Left renal cortex interstitium (tissue), 4 donors: ENCODE results near the gene CMTM3. TPM values are rescaled to one million over a fixed set of nuclear protein-coding genes. Genes with fewer than 3 reads are reported as not detected.
"Not testable (repeated sequence)": the region's sequence is repeated elsewhere in the genome, so short reads cannot be mapped to it uniquely, and the experiment has no call there.

Experiments used
- DNase-seq, 4 donors: peaks; one replicate each; pipeline ENCODE4 v3.0.0-alpha.2; 2013; ENCODE audit warnings: low read depth in 4 of 4, low spot score in 2 of 4, missing footprints in 1 of 4
- polyA plus RNA-seq, 4 donors: library from polyadenylated mRNA; unstranded; fragments of 120-200 nt; gene quantifications; one replicate each; pipeline ENCODE4 v1.2.1, GENCODE V29; 2013; ENCODE audit not compliant: insufficient read length in 4 of 4

The CMTM3 gene
- polyA plus RNA-seq, 4 donors = 59.5 to 91.3 (median 67.1) TPM

- DNase-seq = no peak
Observed at GRCh38 chr16:66581246-66581952, 23.1 kb upstream of the CMTM3 start.

GRCh38 chr16:66585481-66586239, 18.8 kb upstream of the CMTM3 start:
- DNase-seq = no peak

GRCh38 chr16:66587881-66588600, 16.5 kb upstream of the CMTM3 start:
- no peak for DNase-seq

DNA sequence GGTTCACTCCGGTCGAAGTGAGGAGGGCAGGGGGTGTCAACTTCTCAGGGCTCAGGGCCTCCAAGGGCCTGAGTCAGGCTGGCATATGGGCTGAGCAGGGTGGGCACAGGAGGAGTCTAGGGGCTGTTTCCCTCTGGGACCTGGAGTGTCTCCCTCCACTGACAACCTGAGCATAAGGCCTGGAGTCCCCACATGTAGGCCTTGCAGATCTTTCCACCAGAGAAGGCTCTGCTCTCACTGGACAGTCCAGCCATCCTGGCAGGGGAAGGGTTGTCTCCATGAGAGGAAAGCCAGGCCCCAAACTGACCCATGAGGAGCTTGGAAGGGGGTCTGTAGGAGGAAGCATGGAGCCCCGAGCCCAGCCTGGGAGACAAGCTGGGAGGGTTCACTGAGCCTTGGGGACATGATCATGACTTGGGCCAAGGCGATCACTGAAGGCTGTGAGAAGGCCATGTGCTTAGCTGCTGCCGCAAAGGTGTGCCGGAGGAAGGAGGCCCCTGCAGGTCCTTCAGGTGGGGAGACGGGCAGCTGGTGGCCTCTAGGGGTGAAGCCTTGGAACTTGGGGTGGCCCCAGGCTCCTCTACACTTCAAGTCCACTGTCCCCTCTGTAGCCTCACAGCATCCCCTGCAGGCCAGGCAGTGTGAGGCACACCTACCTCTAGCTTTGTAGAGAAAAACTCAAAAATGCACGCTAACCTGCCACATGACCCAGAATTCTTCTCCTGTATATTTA, 15.4 kb upstream of the CMTM3 start:
- no peak for DNase-seq

GRCh38 chr16:66590322-66590721, 14.2 kb upstream of the CMTM3 start:
- no peak for DNase-seq

DNA sequence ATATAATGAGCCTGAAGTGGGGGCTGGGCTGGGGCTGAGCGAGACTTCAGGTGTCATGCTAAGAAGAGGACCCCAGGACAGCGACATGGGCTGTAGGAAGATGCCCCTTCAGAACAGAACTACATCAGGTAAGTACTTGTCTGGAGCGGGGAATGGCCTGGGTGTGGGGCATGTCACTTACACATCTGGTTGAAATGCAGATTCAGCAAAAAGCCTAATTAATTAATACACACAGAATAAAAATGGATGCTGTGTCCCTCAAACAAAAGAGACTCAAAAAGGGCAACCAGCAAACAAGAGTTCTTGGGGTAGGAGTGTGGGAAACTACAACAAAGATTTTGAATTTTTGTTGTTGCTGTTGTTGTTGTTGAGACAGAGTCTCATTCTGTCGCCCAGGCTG, 13.5 kb upstream of the CMTM3 start:
- DNase-seq = no peak

GRCh38 chr16:66592241-66592640, 12.3 kb upstream of the CMTM3 start:
- no peak for DNase-seq

DNA sequence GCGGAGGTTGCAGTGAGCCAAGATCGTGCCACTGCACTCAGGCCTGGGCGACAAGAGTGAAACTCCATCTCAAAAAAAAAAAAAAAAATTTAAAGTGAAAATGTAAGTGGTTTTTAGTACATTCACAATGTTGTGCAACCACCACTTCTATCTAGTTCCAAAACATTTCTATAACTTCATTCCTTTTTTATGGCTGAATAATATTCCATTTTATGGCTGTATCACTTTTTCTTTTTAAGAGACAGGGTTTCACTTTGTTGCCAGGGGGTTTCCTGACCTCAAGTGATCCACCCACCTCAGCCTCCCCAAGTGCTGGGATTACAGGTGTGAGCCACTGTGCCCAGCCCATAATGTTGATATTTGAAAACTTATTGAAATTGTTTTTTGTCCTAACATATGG, 11.7 kb upstream of the CMTM3 start:
- DNase-seq = no peak

DNA sequence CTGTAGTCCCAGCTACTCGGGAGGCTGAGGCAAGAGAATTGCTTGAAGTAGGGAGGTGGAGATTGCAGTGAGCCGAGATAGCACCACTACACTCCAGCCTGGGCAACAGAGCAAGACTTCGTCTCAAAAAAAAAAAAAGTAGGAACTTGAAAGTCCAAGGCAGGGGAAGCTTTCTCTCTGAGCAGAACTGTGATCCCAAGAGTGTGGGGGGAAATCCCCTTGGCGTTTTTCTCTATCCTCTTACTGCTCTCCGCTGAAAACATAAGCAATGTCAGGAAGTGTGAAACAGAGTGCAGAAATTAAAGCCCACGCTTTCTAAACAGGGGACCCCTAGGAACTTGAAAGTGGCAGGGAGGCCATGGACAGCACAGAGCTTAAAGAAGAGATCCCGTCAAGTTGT, 9.8 kb upstream of the CMTM3 start:
- DNase-seq = no peak

- not testable (repeated sequence) for DNase-seq
Observed at GRCh38 chr16:66596559-66596958, 7.9 kb upstream of the CMTM3 start.

- no peak for DNase-seq
Observed at GRCh38 chr16:66596986-66597848, 7.3 kb upstream of the CMTM3 start.

DNA sequence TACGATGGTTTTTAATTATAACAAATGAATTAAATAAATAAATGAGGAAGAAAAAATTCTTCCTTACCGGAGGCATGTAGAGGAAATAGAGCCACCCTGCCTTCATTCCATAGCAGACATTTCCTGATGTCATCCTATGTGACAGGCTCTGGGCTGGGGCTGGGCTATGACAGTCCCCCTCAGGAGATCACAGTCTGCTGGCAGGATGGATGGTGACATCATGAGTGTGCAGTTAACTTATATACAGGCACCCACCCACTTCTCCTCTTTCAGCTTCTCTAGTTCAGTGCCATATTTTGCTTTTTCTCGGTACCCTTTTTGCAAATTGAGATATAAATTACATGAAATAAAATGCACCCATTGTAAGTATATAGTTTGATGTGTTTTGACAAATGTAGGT, 6.4 kb upstream of the CMTM3 start:
- DNase-seq = no peak

DNA sequence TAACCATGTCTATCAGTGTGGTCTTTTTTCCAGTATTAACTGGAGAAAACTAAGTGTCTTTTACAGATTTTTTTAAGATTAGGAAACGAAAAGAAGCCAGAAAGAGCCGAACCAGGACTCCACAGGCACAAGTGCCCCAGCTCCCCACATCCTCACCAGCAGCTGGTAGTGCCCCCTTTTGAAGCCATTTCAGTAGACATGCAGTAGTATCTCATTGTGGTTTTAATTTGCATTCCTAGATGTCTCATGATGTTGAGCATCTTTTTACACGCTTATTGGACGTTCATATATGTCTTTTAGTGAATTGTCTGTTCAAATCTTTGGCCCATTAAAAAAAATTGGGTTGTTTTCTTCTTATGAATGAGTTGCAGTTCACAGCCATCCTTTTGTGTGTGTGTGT, 4.8 kb upstream of the CMTM3 start:
- no peak for DNase-seq

GRCh38 chr16:66600477-66600876, 4.0 kb upstream of the CMTM3 start:
- no peak for DNase-seq

- no peak for DNase-seq
Observed at GRCh38 chr16:66601471-66601870, 3.0 kb upstream of the CMTM3 start.

- DNase-seq = peak in 2 of 4 donors; percentile 53 to 73
Observed at GRCh38 chr16:66603537-66604375, 748 bp upstream of the CMTM3 start.

DNA sequence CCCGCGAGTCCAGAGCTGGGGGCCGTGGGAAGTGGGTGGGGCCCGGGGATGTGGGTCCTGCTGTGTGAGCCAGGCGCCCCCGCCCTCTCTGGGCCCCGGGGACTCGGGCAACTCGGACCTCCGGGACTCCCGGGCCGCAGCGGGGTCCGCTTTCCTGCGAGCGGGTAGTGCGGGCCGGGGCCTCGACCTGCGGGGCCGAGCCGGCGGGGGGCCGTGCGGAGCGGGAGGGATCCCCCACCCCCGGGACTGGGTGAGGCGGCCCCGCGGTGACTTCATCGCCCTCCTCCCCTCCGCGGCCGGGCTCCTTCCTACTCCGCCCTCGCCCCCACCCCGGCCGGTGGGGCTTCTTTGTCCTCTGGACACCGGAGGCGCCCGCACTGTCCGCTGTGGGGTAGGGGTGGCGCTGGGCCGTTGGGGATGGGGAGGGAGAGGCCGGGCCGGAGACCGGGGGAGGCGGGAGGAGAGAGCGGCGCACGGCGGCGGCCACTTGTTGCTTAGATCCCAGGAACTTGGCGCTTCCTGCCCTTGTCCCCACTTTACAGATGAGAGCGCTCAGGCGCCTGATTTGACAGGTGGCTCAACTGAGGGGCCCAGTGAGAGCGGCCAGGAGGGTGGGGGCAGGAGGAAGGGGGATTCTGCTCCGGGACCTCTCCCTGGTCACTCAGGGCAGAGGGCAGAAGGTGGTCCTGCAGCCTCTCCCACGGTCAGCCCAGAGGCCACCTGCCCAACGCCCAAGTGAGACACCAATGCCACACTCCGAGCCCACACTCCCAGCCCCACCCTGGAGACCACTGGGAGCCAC, 874 bp downstream of the CMTM3 start:
- peak in 2 of 4 donors; percentile 26 to 28 for DNase-seq
